HepG2 (cell line): ENCODE results near the gene RAB40C. TPM values are rescaled to one million over a fixed set of nuclear protein-coding genes. Genes with fewer than 3 reads are reported as not detected.
A peak's percentile ranks its signal among the peaks of the same experiment; 100 is the strongest.

Experiments
- CBFB ChIP-seq: sonication (generic); formaldehyde crosslinking; IDR thresholded peaks from 2 replicates; pipeline ENCODE4 v1.4.0; 2020; ENCODE audit warnings: missing genetic modification reagents
- EP300 ChIP-seq, 3 experiments: sonication (generic) in 1 of 3; formaldehyde crosslinking in 1 of 3; IDR thresholded peaks; 2 replicates each; pipeline versions ENCODE4 v1.5.1 to v1.6.1; 2011 to 2020; ENCODE audit warnings: low read depth in 2 of 3, low read length in 2 of 3, borderline replicate concordance in 1 of 3, improper control_type of control experiment in 1 of 3, mild to moderate bottlenecking in 1 of 3, missing genetic modification reagents in 1 of 3, moderate library complexity in 1 of 3
- HOXA3 ChIP-seq: sonication (generic); formaldehyde crosslinking; IDR thresholded peaks from 2 replicates; pipeline ENCODE4 v1.5.0; 2020; ENCODE audit warnings: missing genetic modification reagents
- KDM6A ChIP-seq: IDR thresholded peaks from 2 replicates; pipeline ENCODE4 v1.6.1; 2016; ENCODE audit warnings: low read depth
- KLF15 ChIP-seq: sonication (generic); formaldehyde crosslinking; IDR thresholded peaks from 2 replicates; pipeline ENCODE4 v1.8.1; 2023; ENCODE audit warnings: borderline replicate concordance, mild to moderate bottlenecking, inconsistent platforms, missing genetic modification reagents, mixed read lengths
- LCORL ChIP-seq, 2 experiments: fragments of 450-650 bp in 1 of 2; sonication (generic) in 1 of 2; formaldehyde crosslinking in 1 of 2; IDR thresholded peaks; 2 replicates each; pipeline versions ENCODE4 v1.5.0 to v1.6.1; 2017 to 2020; ENCODE audit warnings: antibody characterized with exemption in 1 of 2, missing genetic modification reagents in 1 of 2
- PHF8 ChIP-seq: sonication (generic); formaldehyde crosslinking; IDR thresholded peaks from 2 replicates; pipeline ENCODE4 v1.5.0; 2020; ENCODE audit warnings: missing genetic modification reagents
- TEF ChIP-seq: sonication (generic); formaldehyde crosslinking; IDR thresholded peaks from 2 replicates; pipeline ENCODE4 v1.5.0; 2020; ENCODE audit warnings: missing genetic modification reagents
- TRAFD1 ChIP-seq: sonication (generic); formaldehyde crosslinking; IDR thresholded peaks from 2 replicates; pipeline ENCODE4 v1.5.1; 2020; ENCODE audit warnings: missing genetic modification reagents, mild to moderate bottlenecking, borderline replicate concordance
- ZBTB43 ChIP-seq: sonication (generic); formaldehyde crosslinking; conservative IDR thresholded peaks from 2 replicates; pipeline ENCODE4 v1.4.0; 2020; ENCODE audit warnings: missing genetic modification reagents
- ZFX ChIP-seq: sonication (generic); formaldehyde crosslinking; IDR thresholded peaks from 2 replicates; pipeline ENCODE4 v1.4.0; 2020; ENCODE audit warnings: mild to moderate bottlenecking, low read depth, missing genetic modification reagents, moderate library complexity
- ZGPAT ChIP-seq: IDR thresholded peaks from 2 replicates; pipeline ENCODE4 v1.6.1; 2016; ENCODE audit warnings: mild to moderate bottlenecking
- ZNF263 ChIP-seq: sonication (generic); formaldehyde crosslinking; IDR thresholded peaks from 2 replicates; pipeline ENCODE4 v1.4.0; 2020; ENCODE audit warnings: missing genetic modification reagents
- ZNF274 ChIP-seq: sonication (generic); formaldehyde crosslinking; IDR thresholded peaks from 2 replicates; pipeline ENCODE4 v1.5.1; 2020; ENCODE audit warnings: mild to moderate bottlenecking, missing genetic modification reagents
- ZNF460 ChIP-seq: sonication (generic); formaldehyde crosslinking; IDR thresholded peaks from 2 replicates; pipeline ENCODE4 v1.5.1; 2020; ENCODE audit warnings: missing genetic modification reagents, mild to moderate bottlenecking, borderline replicate concordance
- ZNF556 ChIP-seq: sonication (generic); formaldehyde crosslinking; IDR thresholded peaks from 2 replicates; pipeline ENCODE4 v1.4.0; 2020; ENCODE audit warnings: mild to moderate bottlenecking, missing genetic modification reagents, borderline replicate concordance
- ZNF691 ChIP-seq: sonication (generic); formaldehyde crosslinking; IDR thresholded peaks from 2 replicates; pipeline ENCODE4 v1.4.0; 2020; ENCODE audit warnings: missing genetic modification reagents, low read depth, mild to moderate bottlenecking, borderline replicate concordance
- ZNF704 ChIP-seq: sonication (generic); formaldehyde crosslinking; IDR thresholded peaks from 2 replicates; pipeline ENCODE4 v1.8.1; 2023; ENCODE audit warnings: mild to moderate bottlenecking, inconsistent platforms, moderate library complexity, missing genetic modification reagents, borderline replicate concordance
- ZNF784 ChIP-seq: sonication (generic); formaldehyde crosslinking; IDR thresholded peaks from 2 replicates; pipeline ENCODE4 v1.5.1; 2020; ENCODE audit warnings: missing genetic modification reagents, mild to moderate bottlenecking, borderline replicate concordance
- polyA plus RNA-seq, 8 experiments: library from polyadenylated mRNA; depleted of rRNA in 3 of 8; stranded (reverse) in 7 of 8; unstranded in 1 of 8; fragments of >200 nt; fragmentation: Illumina TruSeq in 4 of 8; extraction: Trizol in 4 of 8; gene quantifications; 2 replicates each; pipeline versions ENCODE4 v1.2.1 to v1.2.3, GENCODE V29; 2011 to 2016; ENCODE audit warnings: low read depth in 4 of 8, missing spikeins in 1 of 8, mixed read lengths in 1 of 8; ENCODE audit not compliant: insufficient read depth in 1 of 8
- total RNA-seq, 5 experiments: library from RNA; depleted of rRNA; stranded (reverse); fragments of >200 nt; fragmentation: Illumina TruSeq; extraction: Trizol; gene quantifications; 2 replicates each; pipeline ENCODE4 v1.2.3, GENCODE V29; 2016; ENCODE audit warnings: low read depth in 1 of 5

Gene RAB40C
- total and polyA plus RNA-seq, 2 of the 13 experiments (the other 11 are each of a cell fraction or from before 2014, with no cell fraction given): 7.7 to 11.5 TPM

- TF ChIP-seq ZNF784 (CRISPR knock-in tag): peak; percentile 90; the same call in 1 of the 2 replicates
- peak; percentile 89; the same call in 1 of the 2 replicates for TF ChIP-seq ZNF556
- no peak for TF ChIP-seq KDM6A (CRISPR knock-in tag)
- TF ChIP-seq ZNF704 (CRISPR knock-in tag): peak; percentile 58; the same call in 1 of the 2 replicates
- peak; percentile 74; the same call in 1 of the 2 replicates for TF ChIP-seq CBFB (CRISPR knock-in tag)
- no peak for TF ChIP-seq ZNF460 (CRISPR knock-in tag)
- no peak for TF ChIP-seq TEF (CRISPR knock-in tag)
- TF ChIP-seq ZNF263: no peak
- TF ChIP-seq KLF15 (CRISPR knock-in tag): no peak
- TF ChIP-seq EP300 (IDR thresholded peaks at IDR 0.05; ENCODE audit: low read depth in 2 of 2, low read length in 2 of 2): peak in 1 of 2 experiments; percentile 44; a peak in 1 of 4 replicates
- peak; percentile 38; the same call in 1 of the 2 replicates for TF ChIP-seq EP300 (CRISPR knock-in tag; IDR thresholded peaks at IDR 0.05; ENCODE audit: borderline replicate concordance)
- peak; percentile 89 for TF ChIP-seq ZFX (CRISPR knock-in tag)
- TF ChIP-seq ZNF274 (CRISPR knock-in tag): 0 out of 2 replicates have a peak, but pooled peaks have one; percentile 41
- TF ChIP-seq TRAFD1 (CRISPR knock-in tag): no peak
- peak; percentile 98 for TF ChIP-seq HOXA3
- TF ChIP-seq ZBTB43 (CRISPR knock-in tag): peak; percentile 64; the same call in 1 of the 2 replicates
- no peak; the same call in 1 of the 2 replicates for TF ChIP-seq PHF8 (CRISPR knock-in tag)
- no peak for TF ChIP-seq LCORL (IDR thresholded peaks at IDR 0.05)
- TF ChIP-seq LCORL (CRISPR knock-in tag; IDR thresholded peaks at IDR 0.05): no peak
- peak; percentile 88; the same call in 1 of the 2 replicates for TF ChIP-seq ZNF691 (CRISPR knock-in tag)
- peak; percentile 64 for TF ChIP-seq ZGPAT (CRISPR knock-in tag)
These were observed 78.1 kb downstream of the RAB40C start, which contains the start of gene RHOT2 (continued) for GRCh38 chr16:667780-668518.
